Skeletal muscle satellite cell (primary cell): Measurements from ENCODE around the gene NPAS2.

Experiments
- H3K27me3 ChIP-seq: 2 replicates; pipeline ENCODE4 v1.7.0; 2013; ENCODE audit warnings: low read length; ENCODE audit not compliant: control insufficient read depth, insufficient read depth
- H3K36me3 ChIP-seq: 2 replicates; pipeline ENCODE4 v1.7.0; 2013; ENCODE audit warnings: mild to moderate bottlenecking, control low read depth, low read length; ENCODE audit not compliant: insufficient read depth
- H3K4me1 ChIP-seq: 2 replicates; pipeline ENCODE4 v1.7.0; 2013; ENCODE audit warnings: low read length; ENCODE audit not compliant: control insufficient read depth, insufficient read depth
- H3K4me2 ChIP-seq: 2 replicates; pipeline ENCODE4 v1.7.0; 2013; ENCODE audit warnings: mild to moderate bottlenecking, low read length
- H3K4me3 ChIP-seq: 2 replicates; pipeline ENCODE4 v1.7.0; 2013; ENCODE audit warnings: low read length
- H3K9ac ChIP-seq: 2 replicates; pipeline ENCODE4 v1.7.0; 2013; ENCODE audit warnings: mild to moderate bottlenecking, low read depth, low read length, moderate library complexity
- H3K9me3 ChIP-seq: replicated peaks from 2 replicates; pipeline ENCODE4 v1.7.0; 2013; ENCODE audit warnings: mild to moderate bottlenecking, control low read depth, low read length

The NPAS2 gene

DNA sequence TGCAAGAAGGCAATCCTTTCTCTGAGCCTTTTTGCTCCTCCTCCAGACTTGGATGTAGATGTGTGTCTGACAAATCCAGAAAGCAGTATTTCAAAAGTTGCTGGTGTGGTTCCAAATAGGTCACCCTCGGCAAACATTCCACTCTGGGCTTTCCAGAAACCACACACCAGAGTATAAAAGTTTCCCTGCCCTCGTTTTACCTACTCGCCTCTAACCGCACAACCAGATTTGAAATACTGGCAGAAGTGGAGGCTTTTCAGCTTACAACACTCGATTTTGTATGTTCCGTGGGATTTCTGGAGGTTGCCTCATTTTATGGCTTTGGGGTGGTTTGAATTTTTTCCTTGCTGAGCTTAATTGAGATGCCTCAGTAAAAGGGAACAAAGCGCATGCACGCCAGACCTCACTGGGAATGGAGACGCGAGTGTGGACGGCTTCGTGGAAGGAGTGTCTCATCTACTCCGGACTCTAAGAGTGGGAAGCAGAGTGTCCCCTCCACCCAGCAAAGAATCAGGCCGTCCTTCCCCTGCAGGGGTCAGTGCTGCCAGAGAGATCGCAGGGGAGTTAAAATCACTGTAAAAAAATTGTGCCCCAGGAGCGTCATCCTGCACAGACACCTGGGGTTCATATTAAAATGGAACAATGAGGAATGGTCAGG, 138.2 kb downstream of the NPAS2 start:
- Histone ChIP-seq H3K4me1 (peaks cover 27% of the 10 kb centered on the region), H3K4me2 (peak overlapping the region; percentile 57), H3K9ac (peak overlapping the region; percentile 26), H3K27me3 (no peaks in the 10 kb centered on the region), H3K9me3 (no peaks in the 10 kb centered on the region), H3K4me3 (peak overlapping the region; percentile 41), H3K36me3 (peaks cover 8% of the 10 kb centered on the region)

DNA sequence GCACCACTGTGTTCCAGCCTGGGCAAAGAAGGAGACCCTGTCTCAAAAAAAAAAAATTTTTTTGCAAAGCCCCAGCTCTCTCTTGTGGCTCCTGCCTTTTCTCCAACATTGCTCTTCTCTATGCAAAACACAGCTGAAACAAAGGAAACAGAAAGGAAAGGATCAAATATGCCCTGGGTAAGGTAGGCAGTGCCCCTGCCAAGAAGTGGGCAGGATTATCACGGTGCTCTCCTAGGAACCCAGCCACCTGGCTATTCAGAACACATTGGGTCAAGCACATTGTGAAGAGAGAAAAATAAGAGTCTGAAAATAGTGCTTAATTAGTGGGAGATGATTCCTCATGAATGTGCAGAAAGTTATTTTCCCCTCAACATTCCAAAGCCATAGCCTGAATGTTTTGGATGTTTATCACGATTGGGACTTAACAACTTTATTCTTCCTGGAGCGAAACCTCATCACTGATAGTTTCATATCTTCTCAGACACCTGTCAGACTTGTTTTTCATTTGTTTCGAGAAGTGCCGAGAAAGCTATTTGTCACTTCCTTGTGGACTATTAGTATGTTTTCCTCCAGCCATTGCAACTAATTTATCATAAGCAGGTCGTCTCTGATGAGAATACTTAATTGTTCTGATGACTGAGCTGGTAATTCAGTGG, 139.4 kb downstream of the NPAS2 start:
- Histone ChIP-seq H3K4me3 (no peak overlapping the region), H3K4me2 (no peak overlapping the region), H3K9ac (no peak overlapping the region), H3K9me3 (no peaks in the 10 kb centered on the region), H3K27me3 (no peaks in the 10 kb centered on the region), H3K4me1 (peaks cover 27% of the 10 kb centered on the region), H3K36me3 (peaks cover 8% of the 10 kb centered on the region)

DNA sequence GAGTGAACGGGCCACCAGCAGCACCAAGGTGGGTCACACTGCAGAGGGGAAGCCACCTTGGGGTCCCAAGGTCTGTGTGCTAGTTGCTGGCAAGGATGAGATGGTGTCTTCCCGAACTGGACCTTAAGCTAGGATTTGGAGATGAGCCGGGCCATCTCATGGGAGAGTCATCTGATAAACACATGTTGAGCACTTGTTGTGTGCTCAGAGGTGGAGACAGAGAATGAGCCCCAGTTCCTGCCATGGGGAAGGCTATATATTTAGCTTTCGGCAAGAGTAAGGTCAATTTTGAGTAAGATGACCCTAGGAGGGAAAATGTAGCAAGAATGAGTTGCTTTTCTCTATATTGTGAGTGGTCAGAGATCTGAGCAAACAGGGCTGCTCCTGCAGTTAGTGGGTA, 140.7 kb downstream of the NPAS2 start:
- Histone ChIP-seq H3K4me2 (no peak overlapping the region), H3K4me3 (no peak overlapping the region), H3K9ac (no peak overlapping the region)

DNA sequence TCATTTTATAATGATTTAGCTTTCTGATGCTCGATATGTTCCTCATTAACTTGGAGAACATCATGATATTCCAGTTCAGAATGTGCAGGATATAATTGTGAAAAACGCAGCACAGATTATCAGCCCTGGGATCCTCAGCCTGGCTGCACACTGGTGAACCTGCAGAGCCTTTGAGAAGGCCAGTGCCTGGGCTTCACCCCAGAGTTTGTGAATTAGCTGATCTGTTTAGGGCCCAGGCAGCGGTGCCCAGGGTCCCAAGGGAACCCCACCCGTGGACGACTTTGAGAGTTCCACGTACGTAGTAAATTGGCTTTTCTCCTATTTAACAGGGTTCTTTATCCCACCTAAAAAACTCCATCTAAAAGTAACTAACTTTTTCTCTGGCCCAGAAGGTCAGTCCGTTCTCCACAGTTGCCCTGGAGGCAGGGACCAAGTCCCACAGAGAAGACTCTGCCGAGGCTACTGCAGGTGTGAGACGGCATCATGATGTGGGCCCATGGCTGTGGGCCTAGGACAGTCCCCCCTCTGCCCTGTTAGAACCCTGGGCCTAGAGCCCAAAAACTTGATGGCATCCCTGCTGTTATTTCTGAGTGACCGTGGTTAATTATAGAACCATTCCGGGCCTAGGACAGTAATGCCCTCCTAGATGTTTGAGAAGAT, 142.6 kb downstream of the NPAS2 start:
- H3K27me3 ChIP-seq = no peaks in the 10 kb centered on the region
- H3K4me2 ChIP-seq = no peak overlapping the region
- no peak overlapping the region for H3K9ac ChIP-seq
- H3K36me3 ChIP-seq = no peaks in the 10 kb centered on the region
- H3K4me1 ChIP-seq = peaks cover 25% of the 10 kb centered on the region
- no peaks in the 10 kb centered on the region for H3K9me3 ChIP-seq
- H3K4me3 ChIP-seq = no peak overlapping the region

More for the DNA sequence above, 140.7 kb downstream of the NPAS2 start:
- peaks cover 27% of the 10 kb centered on the region for H3K4me1 ChIP-seq
- H3K9me3 ChIP-seq = no peaks in the 10 kb centered on the region
- H3K27me3 ChIP-seq = no peaks in the 10 kb centered on the region
- peaks cover 8% of the 10 kb centered on the region for H3K36me3 ChIP-seq

DNA sequence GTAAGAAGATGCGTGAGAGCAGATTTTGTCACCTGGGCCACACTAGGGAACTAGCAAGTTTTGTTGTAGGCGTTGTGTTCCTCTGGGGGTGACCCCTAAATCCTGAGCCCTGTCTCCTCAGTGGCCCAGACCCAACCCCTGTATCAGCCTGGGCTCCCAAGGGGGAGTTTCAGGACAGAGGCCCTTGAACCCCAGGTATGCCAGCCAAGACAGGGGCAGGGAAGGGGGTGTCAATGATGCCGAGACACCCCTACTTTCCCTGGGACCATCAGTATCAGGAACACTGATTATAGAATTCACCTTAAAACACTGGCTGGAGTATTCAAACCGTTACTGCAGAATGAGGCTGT, 143.1 kb downstream of the NPAS2 start:
- no peak overlapping the region for H3K4me2 ChIP-seq

DNA sequence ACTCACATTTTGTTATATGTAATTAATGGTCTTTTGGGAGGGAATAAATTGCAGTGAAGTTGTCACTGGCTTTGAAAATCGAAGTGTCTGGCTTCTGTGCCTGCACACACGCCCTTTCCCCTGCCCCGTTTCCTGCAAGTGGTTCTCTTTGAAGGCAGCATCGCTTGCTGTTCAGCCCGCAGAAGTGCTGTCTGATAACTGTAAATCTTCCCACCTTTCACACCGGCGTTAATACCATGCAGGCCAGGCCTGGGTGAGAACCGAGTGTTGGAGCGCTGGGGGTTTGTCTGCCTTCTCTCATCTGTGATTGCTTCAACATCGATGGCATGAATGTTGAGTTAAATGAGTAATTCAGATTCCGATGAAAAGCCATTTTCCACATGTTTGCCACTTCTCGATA, 144.3 kb downstream of the NPAS2 start:
- no peaks in the 10 kb centered on the region for H3K27me3 ChIP-seq
- no peaks in the 10 kb centered on the region for H3K9me3 ChIP-seq
- no peak overlapping the region for H3K4me3 ChIP-seq
- H3K36me3 ChIP-seq = peaks cover 9% of the 10 kb centered on the region
- H3K4me2 ChIP-seq = no peak overlapping the region
- H3K4me1 ChIP-seq = peaks cover 8% of the 10 kb centered on the region
- H3K9ac ChIP-seq = no peak overlapping the region

More for the DNA sequence above, 143.1 kb downstream of the NPAS2 start:
- H3K4me1 ChIP-seq = peaks cover 20% of the 10 kb centered on the region
- H3K4me3 ChIP-seq = no peak overlapping the region
- no peaks in the 10 kb centered on the region for H3K9me3 ChIP-seq
- H3K9ac ChIP-seq = no peak overlapping the region
- no peaks in the 10 kb centered on the region for H3K27me3 ChIP-seq
- peaks cover 3% of the 10 kb centered on the region for H3K36me3 ChIP-seq

DNA sequence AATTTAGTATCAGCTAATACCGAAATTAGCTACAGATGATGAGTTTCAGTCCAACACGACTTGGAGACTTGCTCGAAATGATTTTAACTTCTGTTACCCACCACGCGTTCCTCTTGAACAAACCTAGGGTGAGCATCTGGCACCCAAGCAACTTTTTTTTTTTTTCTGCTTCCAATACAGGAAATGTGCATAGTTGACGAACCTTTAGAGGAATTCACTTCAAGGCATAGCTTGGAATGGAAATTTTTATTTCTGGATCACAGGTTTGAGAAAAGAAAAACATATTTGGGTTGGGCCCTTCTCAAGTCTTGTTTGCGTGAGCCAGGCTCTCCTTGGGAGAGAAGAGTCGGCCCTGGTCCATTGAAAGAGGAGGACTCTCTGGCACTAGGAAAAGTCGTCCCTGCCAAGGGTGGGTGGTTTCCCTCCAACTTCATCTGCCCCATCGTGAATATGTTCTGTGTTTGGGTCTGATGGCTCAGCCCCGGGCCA, 144.8 kb downstream of the NPAS2 start:
- Histone ChIP-seq H3K27me3 (no peaks in the 10 kb centered on the region), H3K36me3 (peaks cover 12% of the 10 kb centered on the region), H3K4me3 (no peak overlapping the region), H3K9ac (no peak overlapping the region), H3K4me1 (peaks cover 3% of the 10 kb centered on the region), H3K4me2 (no peak overlapping the region), H3K9me3 (no peaks in the 10 kb centered on the region)

DNA sequence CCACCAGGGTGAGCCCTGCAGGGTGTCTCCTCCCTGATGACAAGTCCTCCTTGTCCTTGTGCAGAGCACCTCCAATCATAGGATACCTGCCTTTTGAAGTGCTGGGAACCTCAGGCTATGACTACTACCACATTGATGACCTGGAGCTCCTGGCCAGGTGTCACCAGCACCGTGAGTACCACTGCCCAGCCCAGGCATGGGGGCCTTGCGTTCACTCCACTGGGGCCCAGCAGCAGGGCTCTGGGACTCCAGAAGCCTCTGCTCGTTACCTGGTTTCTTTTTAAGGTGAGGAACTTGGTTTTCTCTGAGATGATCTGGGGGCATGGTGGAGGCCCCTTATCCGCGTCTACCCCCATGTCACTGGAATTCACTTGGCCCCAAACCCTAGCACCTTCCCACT, 145.7 kb downstream of the NPAS2 start:
- H3K27me3 ChIP-seq = no peaks in the 10 kb centered on the region

DNA sequence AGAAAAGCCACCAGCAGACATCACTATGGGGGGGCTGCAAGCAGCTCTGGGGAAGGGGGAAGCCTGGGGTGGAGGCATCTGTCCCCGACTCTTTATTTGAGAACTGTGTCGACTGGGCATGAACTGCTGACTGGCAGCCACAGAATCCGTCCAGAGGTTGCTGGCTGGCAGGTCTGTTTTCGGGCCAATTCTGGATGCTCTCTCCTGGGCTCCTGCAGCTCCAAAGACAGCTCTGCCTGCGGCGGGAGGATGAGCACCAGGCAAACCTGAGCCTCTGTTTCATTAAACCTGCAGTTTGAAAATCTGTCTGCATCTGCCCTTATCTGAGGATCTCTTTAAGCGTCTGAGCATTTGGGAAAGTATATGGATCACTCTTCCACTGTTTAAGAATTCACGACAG, 147.8 kb downstream of the NPAS2 start:
- Histone ChIP-seq H3K4me1 (no peaks in the 10 kb centered on the region), H3K27me3 (no peaks in the 10 kb centered on the region), H3K36me3 (peaks cover 13% of the 10 kb centered on the region), H3K4me3 (no peak overlapping the region), H3K9ac (no peak overlapping the region), H3K4me2 (no peak overlapping the region), H3K9me3 (no peaks in the 10 kb centered on the region)

More for the DNA sequence above, 145.7 kb downstream of the NPAS2 start:
- Histone ChIP-seq H3K4me3 (no peak overlapping the region), H3K9me3 (no peaks in the 10 kb centered on the region), H3K9ac (no peak overlapping the region), H3K36me3 (peaks cover 13% of the 10 kb centered on the region), H3K4me1 (no peaks in the 10 kb centered on the region), H3K4me2 (no peak overlapping the region)

DNA sequence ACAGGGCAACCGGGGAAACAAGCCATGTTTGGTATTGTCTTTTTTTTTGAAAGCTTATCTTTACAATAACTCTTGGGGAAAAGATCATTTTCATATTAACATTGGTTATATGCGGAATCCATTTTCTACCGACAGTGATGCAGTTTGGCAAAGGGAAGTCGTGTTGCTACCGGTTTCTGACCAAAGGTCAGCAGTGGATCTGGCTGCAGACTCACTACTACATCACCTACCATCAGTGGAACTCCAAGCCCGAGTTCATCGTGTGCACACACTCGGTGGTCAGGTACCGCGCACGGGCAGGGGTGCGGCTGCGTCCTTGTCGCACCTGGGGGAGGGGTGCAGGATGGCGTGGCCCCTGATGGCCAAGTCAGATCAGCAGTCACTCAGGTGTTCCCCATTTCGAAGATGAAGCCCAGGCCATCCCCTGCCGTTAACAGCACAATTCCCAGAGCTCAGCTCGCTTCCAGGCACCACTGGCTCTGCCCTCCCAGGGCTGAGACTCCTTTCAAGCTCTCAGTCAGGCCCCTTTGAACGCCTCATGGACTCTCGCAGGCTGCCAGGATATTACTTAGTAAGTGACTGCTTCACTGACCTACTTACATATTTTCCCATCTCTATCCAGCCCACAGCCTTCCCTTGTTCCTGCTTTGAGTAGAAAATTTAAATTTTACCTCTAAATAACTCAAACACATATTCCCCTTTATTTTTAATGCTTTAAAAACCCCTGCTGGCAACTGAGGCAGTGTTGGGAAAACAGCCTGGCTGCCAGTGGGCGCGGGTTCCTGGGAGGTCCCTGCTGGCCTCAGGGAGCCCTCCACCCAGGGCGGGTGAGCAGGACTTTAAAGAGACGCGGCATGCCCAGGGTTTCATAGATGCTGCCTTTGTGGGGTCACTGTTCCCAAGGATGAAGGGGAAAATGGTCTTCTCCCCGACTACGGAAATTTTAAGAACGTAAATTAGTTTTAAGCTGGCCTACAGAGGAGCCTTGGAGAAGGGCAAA, 148.5 kb downstream of the NPAS2 start:
- H3K4me1 ChIP-seq = no peaks in the 10 kb centered on the region
- no peak overlapping the region for H3K4me3 ChIP-seq
- H3K4me2 ChIP-seq = no peak overlapping the region
- no peaks in the 10 kb centered on the region for H3K9me3 ChIP-seq
- H3K9ac ChIP-seq = no peak overlapping the region
- no peaks in the 10 kb centered on the region for H3K27me3 ChIP-seq
- peaks cover 17% of the 10 kb centered on the region for H3K36me3 ChIP-seq

DNA sequence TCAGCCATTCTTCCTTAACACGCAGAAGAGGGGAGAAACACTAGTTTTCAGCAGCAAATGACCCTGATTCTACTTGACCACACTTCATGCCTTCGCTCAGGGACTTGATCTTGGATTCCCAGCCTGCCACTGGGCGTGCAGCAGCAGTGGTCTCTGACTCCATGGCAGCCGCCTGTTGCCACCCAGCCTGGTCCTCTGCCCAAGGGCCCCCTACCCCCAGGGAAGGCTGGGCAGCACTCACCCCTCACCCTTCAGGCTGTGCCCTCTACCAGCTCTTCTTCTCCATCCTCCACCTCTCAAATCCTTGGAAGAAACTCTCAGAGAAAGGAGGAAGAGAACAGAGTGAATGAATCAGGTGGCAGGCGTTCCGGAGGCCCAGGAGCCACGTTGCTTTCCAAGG, 150.1 kb downstream of the NPAS2 start:
- no peaks in the 10 kb centered on the region for H3K4me1 ChIP-seq
- H3K9me3 ChIP-seq = no peaks in the 10 kb centered on the region
- no peaks in the 10 kb centered on the region for H3K27me3 ChIP-seq
- no peak overlapping the region for H3K9ac ChIP-seq
- H3K4me3 ChIP-seq = no peak overlapping the region
- no peak overlapping the region for H3K4me2 ChIP-seq
- peaks cover 19% of the 10 kb centered on the region for H3K36me3 ChIP-seq
